Epithelial cell of prostate (primary cell): ENCODE data around the gene SLC9A5.

Source experiments
- DNase-seq: peaks from one replicate; pipeline ENCODE4 v3.0.0-alpha.2; 2011; ENCODE audit warnings: low read depth, low spot score
- H3K27ac ChIP-seq: fragments of 450-650 bp; 2 replicates; pipeline ENCODE4 v1.5.1; 2017; ENCODE audit warnings: mild to moderate bottlenecking

Gene SLC9A5

DNA sequence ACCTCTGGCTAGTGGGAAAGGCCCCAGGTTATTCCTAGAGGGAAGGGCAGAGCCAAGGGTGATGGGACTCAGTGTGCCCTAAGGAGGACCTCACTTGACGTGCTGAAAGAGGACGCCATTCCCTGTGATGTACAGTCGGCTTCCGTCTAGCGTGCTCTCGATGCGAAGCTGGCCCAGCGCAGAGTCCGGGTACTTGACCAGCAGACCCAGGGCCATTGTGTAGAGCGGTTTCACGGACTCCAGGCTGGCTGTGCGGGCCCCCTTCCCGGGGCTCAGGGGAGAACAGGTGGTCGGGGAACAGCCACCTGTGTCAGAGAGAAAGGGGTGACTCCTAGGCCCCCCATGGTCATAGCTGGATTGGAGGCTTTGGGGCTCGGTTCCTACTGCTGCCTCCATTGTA, 50.5 kb downstream of the SLC9A5 start:
- no peak for DNase-seq
- no peak overlapping the region for H3K27ac ChIP-seq

DNA sequence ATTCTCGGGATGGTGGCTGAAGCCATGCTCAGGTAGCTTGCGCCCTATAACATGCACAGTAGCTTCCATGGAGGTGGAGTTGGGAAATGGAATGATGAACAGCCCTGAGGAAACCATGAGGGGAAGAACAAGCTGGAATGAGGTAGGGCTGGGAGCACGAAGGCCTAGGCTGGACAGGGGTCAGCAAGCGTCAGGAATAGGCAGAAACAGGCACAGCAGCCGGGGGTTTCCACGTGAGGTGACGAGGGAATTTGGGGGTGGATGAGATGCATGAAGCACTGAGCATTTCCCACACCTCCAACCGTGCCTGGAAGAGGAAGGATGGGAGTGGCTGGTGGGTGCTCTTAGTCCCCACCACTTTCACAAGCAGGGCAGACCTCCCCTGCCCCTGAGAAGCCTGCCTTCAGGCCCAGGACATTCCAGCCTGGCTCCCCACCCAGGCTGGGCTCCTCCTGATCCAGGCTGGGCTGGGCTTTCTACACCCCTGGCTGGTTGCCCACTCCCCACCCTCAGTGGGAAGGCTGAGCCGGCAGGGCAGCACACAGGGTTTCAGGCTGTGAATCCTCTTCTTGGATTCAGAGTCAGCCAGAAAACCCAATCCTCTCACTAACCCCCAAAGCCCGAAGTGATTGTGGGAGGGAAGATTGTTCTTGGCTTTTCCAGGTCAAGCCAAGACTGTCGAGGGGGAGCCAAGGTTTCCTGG, 52.5 kb downstream of the SLC9A5 start:
- DNase-seq, result no peak

DNA sequence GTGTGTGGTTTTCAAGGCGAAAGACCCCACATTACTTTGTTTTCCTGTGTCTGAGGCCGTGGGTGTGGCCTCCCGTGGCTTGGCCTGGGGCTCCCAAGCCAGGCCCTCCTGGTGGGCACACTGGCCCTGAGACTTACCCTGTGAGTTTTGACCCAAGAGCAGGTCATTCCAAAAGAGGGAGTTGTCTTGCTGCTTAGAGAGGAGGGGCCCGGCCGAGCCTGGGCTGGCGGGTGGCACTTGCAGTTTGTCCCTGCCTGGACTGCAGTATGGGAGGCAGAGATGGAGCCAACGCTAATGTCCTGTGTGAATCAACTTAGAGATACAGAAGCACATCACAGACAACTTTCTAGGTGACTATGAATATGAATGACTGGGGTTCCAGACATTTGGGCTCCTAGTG, 53.3 kb downstream of the SLC9A5 start:
- no peak overlapping the region for H3K27ac ChIP-seq
- no peak for DNase-seq

More for the DNA sequence above, 52.5 kb downstream of the SLC9A5 start:
- H3K27ac ChIP-seq, result no peak overlapping the region

DNA sequence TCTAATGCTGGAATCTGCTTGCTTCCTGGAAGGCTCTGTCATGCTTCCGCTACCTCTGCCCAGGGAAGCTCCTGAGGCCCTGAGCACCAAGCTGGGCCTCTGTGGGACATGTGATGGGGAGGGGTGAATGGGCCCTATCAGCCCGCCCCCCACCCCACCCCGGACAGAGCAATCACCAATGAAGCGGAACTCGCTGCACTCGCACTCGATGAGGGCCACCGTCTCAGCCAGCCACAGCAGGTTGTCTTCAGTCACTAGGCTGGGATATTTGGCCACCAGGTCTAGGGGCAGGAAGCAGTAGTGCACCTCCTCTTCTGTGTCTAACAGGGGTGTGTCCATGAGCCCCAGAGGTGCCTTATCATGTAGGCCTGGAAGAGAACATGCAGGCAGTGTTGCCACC, 54.2 kb downstream of the SLC9A5 start:
- DNase-seq, result no peak
- no peak overlapping the region for H3K27ac ChIP-seq

DNA sequence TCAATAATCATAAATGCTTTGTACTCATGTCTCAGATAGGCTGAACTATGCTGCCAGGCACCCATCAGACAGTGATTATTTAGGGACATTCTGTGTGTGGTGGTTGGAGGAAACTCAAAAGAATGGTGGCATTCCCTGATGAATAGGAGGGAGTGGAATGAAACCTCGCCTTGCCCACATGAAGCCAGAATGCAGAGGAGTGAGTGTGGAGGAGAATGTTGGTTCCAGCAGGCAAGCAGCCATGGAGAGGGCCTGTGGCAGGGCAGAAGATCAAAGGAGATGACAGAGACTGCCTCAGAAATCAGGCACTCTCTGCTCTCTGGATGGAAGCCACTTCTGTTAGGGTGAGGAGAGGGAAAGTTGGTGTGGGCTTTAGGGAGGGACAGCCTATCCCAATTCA, 55.2 kb downstream of the SLC9A5 start:
- H3K27ac ChIP-seq, result no peak overlapping the region
- no peak for DNase-seq

DNA sequence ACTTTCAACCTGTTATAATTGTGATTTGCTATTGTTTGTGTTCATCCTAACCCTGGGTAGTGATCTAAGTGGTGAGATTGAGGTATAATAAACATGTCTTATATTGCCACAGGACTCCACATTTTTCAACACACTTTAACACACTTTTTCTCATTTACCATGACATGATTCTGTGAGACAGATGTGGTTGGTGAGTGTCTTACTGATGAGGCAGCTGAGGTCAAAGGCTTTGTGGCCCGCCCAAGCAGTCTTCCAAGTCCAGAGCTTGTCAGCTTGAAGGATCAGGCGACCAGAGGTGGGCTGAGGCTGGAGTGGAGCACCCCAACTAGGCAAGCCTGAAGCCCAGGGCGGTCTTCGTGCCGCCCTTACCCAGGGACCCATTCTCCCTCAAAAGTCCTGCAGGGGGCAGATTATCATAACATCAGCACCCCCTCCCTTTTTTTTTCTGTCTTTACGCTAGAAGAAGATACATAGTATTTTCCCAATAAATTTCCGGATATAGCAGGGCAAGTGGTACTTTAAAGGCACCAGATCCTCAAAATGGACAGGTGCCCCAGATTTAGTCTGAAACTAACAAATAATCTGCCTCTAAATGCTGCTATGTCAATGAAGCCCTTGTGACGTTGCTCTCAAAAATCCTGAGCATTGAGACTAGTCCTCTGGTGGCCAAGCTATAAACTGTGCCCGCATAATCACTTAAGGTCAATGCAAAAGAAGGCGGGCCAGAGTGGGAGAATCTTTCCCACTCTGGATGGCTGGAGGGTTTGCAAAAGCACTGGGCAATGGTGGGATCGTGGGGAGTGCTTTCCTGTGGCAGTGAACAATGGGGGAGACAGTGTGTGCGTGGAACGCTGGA, 56.7 kb downstream of the SLC9A5 start:
- no peak overlapping the region for H3K27ac ChIP-seq
- DNase-seq, result no peak

DNA sequence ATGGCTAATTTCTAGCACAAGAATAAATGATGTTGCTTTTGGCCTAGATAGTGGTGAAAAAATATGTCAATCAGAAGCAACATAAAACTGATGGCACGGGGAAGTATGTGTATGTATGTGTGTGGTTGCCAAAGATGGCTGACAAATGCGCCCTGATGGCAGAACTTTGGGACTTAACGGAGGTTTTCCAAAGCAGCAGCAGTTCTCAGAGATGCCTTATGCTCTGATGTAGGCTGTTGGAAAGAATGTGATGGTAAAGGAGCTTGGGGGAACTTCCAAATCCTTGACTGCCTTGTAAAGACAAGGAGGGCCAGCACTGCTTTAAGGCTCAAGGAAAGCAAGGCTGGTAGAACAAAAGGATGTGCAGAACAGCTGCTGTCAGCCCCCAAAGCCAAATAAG, 61.8 kb downstream of the SLC9A5 start:
- no peak overlapping the region for H3K27ac ChIP-seq
- no peak for DNase-seq

DNA sequence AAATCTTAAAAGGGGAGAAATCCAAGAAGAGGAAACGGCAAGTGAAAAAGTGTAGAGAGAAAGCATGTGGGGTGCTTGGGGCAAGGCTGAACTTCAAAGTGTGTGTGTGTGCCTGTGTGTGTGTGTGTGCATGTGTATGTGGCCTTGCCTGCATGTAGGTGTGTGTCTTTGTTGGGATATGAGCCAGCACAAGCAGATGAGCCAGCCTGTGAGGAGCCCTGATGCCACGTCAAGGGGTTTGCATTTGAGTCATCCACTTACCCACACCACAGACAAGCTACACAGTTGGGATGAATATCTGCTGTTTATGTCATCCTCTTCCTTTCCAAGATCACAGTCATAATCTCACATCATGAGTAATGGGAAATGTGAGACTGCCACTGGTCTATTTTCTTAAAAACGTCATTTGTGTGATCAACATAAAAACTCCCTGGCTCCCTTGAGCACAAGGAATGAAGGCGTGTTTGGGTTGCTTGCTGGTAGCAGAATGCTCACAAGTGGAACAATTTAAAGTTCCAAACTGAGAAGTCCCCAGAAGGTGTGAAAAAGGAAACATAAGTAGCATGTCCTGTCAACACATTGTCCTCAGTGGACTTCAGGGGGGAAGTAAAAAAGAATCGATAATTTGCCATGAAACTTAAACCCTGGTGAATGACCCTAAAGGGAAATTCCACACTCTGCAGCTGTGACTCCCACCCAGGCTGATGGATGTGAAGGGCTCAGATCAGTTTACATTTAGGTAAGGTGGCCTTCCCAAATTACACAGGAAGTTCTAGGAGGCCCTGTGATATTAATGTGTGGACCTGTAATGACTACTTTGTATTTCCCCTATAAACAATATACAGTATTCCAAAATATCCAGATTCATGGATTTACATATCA, 63.1 kb downstream of the SLC9A5 start:
- peak; percentile 100 for DNase-seq
- peak overlapping the region; percentile 78 for H3K27ac ChIP-seq

DNA sequence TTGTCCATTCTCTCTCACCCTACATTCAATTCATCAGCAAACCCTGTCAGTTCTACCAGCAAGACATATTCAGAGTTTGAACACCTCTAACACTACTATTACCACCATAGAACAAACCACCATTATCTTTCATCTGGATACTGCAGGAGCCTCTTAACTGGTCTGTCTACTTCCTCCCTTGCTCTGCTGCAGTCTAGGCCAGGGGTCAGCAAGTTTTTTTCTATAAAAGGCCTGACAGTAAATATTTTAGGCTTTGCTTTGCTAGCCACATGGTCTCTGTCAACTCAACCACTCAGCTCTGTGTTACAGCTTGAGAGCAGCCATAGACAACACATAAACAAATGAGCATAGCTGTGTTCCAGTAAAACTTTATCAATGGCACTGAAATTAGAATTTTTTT, 63.9 kb downstream of the SLC9A5 start:
- H3K27ac ChIP-seq, result peak overlapping the region; percentile 78
- DNase-seq, result no peak

DNA sequence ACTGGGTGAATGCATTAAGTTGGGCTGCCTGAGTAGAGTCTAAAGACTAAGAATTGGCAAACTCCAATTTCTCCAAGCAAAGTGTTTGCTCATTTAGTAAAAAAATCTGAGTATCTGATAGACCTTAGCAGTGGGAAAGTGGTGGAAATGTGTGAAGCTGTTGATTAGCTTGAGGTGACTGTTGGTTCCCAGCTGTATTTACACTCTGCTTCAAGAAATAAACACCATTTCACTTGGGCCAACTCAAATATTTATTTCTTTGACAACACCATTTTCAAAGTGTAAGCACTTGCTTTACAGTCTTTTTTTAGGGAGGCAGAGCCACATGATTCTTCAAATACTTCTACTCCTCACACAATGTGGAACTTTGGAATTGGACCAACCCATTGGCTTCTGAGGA, 69.1 kb downstream of the SLC9A5 start:
- no peak overlapping the region for H3K27ac ChIP-seq
- no peak for DNase-seq
